K562 (cell line): ENCODE measurements around the gene ZNF513. TPM values are rescaled to one million over a fixed set of nuclear protein-coding genes. Genes with fewer than 3 reads are reported as not detected.

ENCODE experiments used
- ATF1 ChIP-seq, 2 experiments: fragments of 450-650 bp in 1 of 2; IDR thresholded peaks; 2 replicates each; pipeline ENCODE4 v1.6.1; 2016; ENCODE audit warnings: missing compliant biosample characterization in 1 of 2, missing genetic modification characterization in 1 of 2
- BHLHE40 ChIP-seq: IDR thresholded peaks from 2 replicates; pipeline ENCODE4 v1.6.1; 2011; ENCODE audit warnings: low read length, improper control_type of control experiment
- CHD7 ChIP-seq: fragments of 200-600 bp; sonication (generic); IDR thresholded peaks from one replicate; pipeline ENCODE4 v1.6.1; 2012; ENCODE audit warnings: mild to moderate bottlenecking, low read depth, low read length, inconsistent platforms
- CREB3L1 ChIP-seq: fragments of 450-650 bp; IDR thresholded peaks from 2 replicates; pipeline ENCODE4 v1.6.1; 2014; ENCODE audit warnings: low read depth, mild to moderate bottlenecking, moderate library complexity, borderline replicate concordance
- FOXJ3 ChIP-seq: sonication (generic); formaldehyde crosslinking; IDR thresholded peaks from 2 replicates; pipeline ENCODE4 v1.4.0; 2020; ENCODE audit warnings: mild to moderate bottlenecking, missing genetic modification reagents
- NCOA1 ChIP-seq: fragments of 450-650 bp; IDR thresholded peaks from 2 replicates; pipeline ENCODE4 v1.6.1; 2016; ENCODE audit warnings: low read depth
- PURB ChIP-seq: sonication (generic); formaldehyde crosslinking; IDR thresholded peaks from 2 replicates; pipeline ENCODE4 v1.9.0; 2021; ENCODE audit warnings: low read depth, mild to moderate bottlenecking, missing genetic modification reagents
- TAF9B ChIP-seq: fragments of 450-650 bp; IDR thresholded peaks from 2 replicates; pipeline ENCODE4 v1.6.1; 2018; ENCODE audit warnings: mild to moderate bottlenecking; ENCODE audit not compliant: partially characterized antibody
- TGIF2 ChIP-seq: sonication (generic); formaldehyde crosslinking; IDR thresholded peaks from 2 replicates; pipeline ENCODE4 v1.8.1; 2022; ENCODE audit warnings: mild to moderate bottlenecking, missing genetic modification reagents, moderate library complexity
- ZBTB43 ChIP-seq: sonication (generic); formaldehyde crosslinking; IDR thresholded peaks from 2 replicates; pipeline ENCODE4 v1.8.0; 2023; ENCODE audit warnings: mild to moderate bottlenecking, missing genetic modification reagents
- ZNF143 ChIP-seq: sonication (generic); formaldehyde crosslinking; IDR thresholded peaks from 2 replicates; pipeline ENCODE4 v1.9.0; 2022; ENCODE audit warnings: mild to moderate bottlenecking, missing genetic modification reagents
- ZNF253 ChIP-seq: fragments of 250-450 bp; sonication (Bioruptor Pico); conservative IDR thresholded peaks from 2 replicates; pipeline ENCODE4 v1.6.1; 2021; ENCODE audit warnings: mild to moderate bottlenecking
- ZNF77 ChIP-seq: fragments of 250-450 bp; sonication (Bioruptor Pico); IDR thresholded peaks from 2 replicates; pipeline ENCODE4 v1.5.0; 2020
- polyA plus RNA-seq, 8 experiments: library from polyadenylated mRNA; depleted of rRNA in 4 of 8; stranded (reverse) in 5 of 8; unstranded in 3 of 8; fragments of >200 nt; fragmentation: Nextera tagmentation in 2 of 8; fragmentation: Illumina TruSeq in 1 of 8; extraction: Ambion mirVana in 2 of 8; extraction: Trizol in 1 of 8; gene quantifications; 2 replicates each; pipeline versions ENCODE4 v1.2.1 to v1.2.3, GENCODE V29; 2011 to 2014; ENCODE audit warnings: inconsistent platforms in 1 of 8, missing spikeins in 1 of 8
- total RNA-seq, 7 experiments: library from RNA; depleted of rRNA in 6 of 7; stranded (reverse); fragments of >200 nt in 6 of 7; fragmentation: Illumina TruSeq in 2 of 7; extraction: Trizol in 2 of 7; gene quantifications; 2 replicates each; pipeline versions ENCODE4 v1.2.1 to v1.2.3, GENCODE V29; 2011 to 2021; ENCODE audit warnings: low replicate concordance in 1 of 7

The ZNF513 gene
- total and polyA plus RNA-seq, 9 of the 15 experiments (the other 6 are each of a cell fraction or from before 2014, with no cell fraction given) = 0.04 to 13.6 (median 4.4) TPM

- TF ChIP-seq ZBTB43 (CRISPR knock-in tag) (no peak), PURB (CRISPR knock-in tag) (no peak), NCOA1 (0 out of 2 replicates have a peak, but pooled peaks have one; percentile 32), CHD7 (no peak), ZNF253 (CRISPR knock-in tag) (no peak), ZNF143 (no peak), FOXJ3 (CRISPR knock-in tag) (no peak), TGIF2 (no peak), ATF1 (CRISPR knock-in tag; IDR thresholded peaks at IDR 0.05) (no peak), ATF1 (tag; IDR thresholded peaks at IDR 0.05) (peak; percentile 44; the same call in 1 of the 2 replicates), BHLHE40 (no peak), TAF9B (no peak), CREB3L1 (peak; percentile 61; the same call in 1 of the 2 replicates), ZNF77 (CRISPR knock-in tag) (no peak)
Observed at GRCh38 chr2:27353762-27354596, 26.6 kb downstream of the ZNF513 start (continued).
